Stomach (tissue), 9 donors: ENCODE results near the gene EIF4G3. TPM values are rescaled to one million over a fixed set of nuclear protein-coding genes. Genes with fewer than 3 reads are reported as not detected.
A peak's percentile ranks its signal among the peaks of the same experiment; 100 is the strongest.
"Not testable (repeated sequence)": the region's sequence is repeated elsewhere in the genome, so short reads cannot be mapped to it uniquely, and the experiment has no call there.

Experiments used
- DNase-seq, 2 donors: peaks; one replicate each; pipeline versions ENCODE4 v3.0.0 to v3.0.0-alpha.2; 2013 to 2019
- H3K27ac ChIP-seq, 5 donors: fragments of 200-600 bp in 4 of 5; sonication (generic) in 4 of 5; one replicate each; pipeline ENCODE4 v1.5.1; 2013 to 2019; ENCODE audit warnings: mild to moderate bottlenecking in 1 of 5, moderate library complexity in 1 of 5
- H3K27me3 ChIP-seq, 3 donors: fragments of 200-600 bp; sonication (generic); one replicate each; pipeline ENCODE4 v1.5.1; 2017 to 2019; ENCODE audit warnings: mixed run types in 1 of 3
- H3K36me3 ChIP-seq, 4 donors: fragments of 200-600 bp; sonication (generic); 1 replicate in 3 of 4; 2 replicates in 1 of 4; pipeline ENCODE4 v1.5.1; 2016 to 2019
- H3K4me1 ChIP-seq, 4 donors: fragments of 200-600 bp; sonication (generic); one replicate each; pipeline ENCODE4 v1.5.1; 2016 to 2019
- H3K4me3 ChIP-seq, 4 donors: fragments of 200-600 bp; sonication (generic) in 3 of 4; one replicate each; pipeline ENCODE4 v1.5.1; 2016 to 2019; ENCODE audit warnings: mild to moderate bottlenecking in 1 of 4
- H3K9me3 ChIP-seq, 4 donors: fragments of 200-600 bp; sonication (generic); one replicate each; pipeline ENCODE4 v1.5.1; 2016 to 2019
- CTCF ChIP-seq, 7 experiments: fragments of 450-650 bp in 4 of 7; fragments of 200-600 bp in 3 of 7; sonication (generic) in 3 of 7; IDR thresholded peaks; one replicate each; pipeline ENCODE4 v1.5.1; 2016 to 2019; ENCODE audit warnings: antibody characterized with exemption in 7 of 7, control low read depth in 2 of 7, mild to moderate bottlenecking in 1 of 7
- EP300 ChIP-seq: sonication (generic); formaldehyde crosslinking; IDR thresholded peaks from one replicate; pipeline ENCODE4 v1.6.1; 2017; ENCODE audit warnings: antibody characterized with exemption
- POLR2A ChIP-seq, 4 donors: fragments of 450-650 bp; IDR thresholded peaks; one replicate each; pipeline ENCODE4 v1.6.1; 2016; ENCODE audit warnings: antibody characterized with exemption in 4 of 4, control low read depth in 2 of 4, mild to moderate bottlenecking in 1 of 4, moderate library complexity in 1 of 4
- POLR2AphosphoS5 ChIP-seq, 3 donors: sonication (generic); formaldehyde crosslinking; IDR thresholded peaks; one replicate each; pipeline ENCODE4 v1.6.1; 2016; ENCODE audit warnings: antibody characterized with exemption in 3 of 3
- WGBS, 5 donors: extraction: QIAGEN DNeasy Blood & Tissue Kit in 3 of 5; methylation state at CpG; one replicate each; pipeline versions ENCODE4 v1.1.5 to v1.1.7; 2013 to 2018; 5-methylcytosine and 5-hydroxymethylcytosine counted together
- intact Hi-C: fragments of 100-400 bp; cut with DNase I; formaldehyde crosslinking; loops from one replicate; pipeline ENCODE4 v1.15.1; 2023; ENCODE audit warnings: low total_unique reads
- polyA plus RNA-seq, 3 donors: library from polyadenylated mRNA; stranded (reverse); fragments of 200-250 nt; gene quantifications; one replicate each; pipeline ENCODE4 v1.2.3, GENCODE V29; 2013
- total RNA-seq, 5 donors: library from RNA; depleted of rRNA; stranded (reverse); fragments of >200 nt; gene quantifications; one replicate each; pipeline versions ENCODE4 v1.1.0 to v1.2.3, GENCODE V29; 2014 to 2016
- donor health status: healthy with polysubstance abuse.
- donor health status: Bipolar disorder and iron deficiency.
- donor health status: healthy.

EIF4G3 gene
- total and polyA plus RNA-seq, 8 donors: 6.3 to 63.3 (median 44.7) TPM

- no peaks in the 10 kb centered on the region for H3K9me3 ChIP-seq
- H3K36me3 ChIP-seq: peaks cover 0 to 11% (median 6%) of the 10 kb centered on the region in 4 donors
- peak in 1 of 3 donors; percentile 17 for TF ChIP-seq POLR2AphosphoS5 (IDR thresholded peaks at IDR 0.05)
- no peak for TF ChIP-seq EP300
- TF ChIP-seq CTCF (IDR thresholded peaks at IDR 0.05): no peak
- TF ChIP-seq POLR2A (IDR thresholded peaks at IDR 0.05): no peak
- peak overlapping the region in 4 of 5 donors; percentile 92 to 96 (median 94) for H3K27ac ChIP-seq
- WGBS, 5 donors: 7 to 21% (median 16%) methylated on average over 12 of the region's 12 CpGs
- peak in 1 of 2 donors; percentile 46 for DNase-seq
- no peaks in the 10 kb centered on the region for H3K27me3 ChIP-seq
- peaks cover 11 to 59% (median 27%) of the 10 kb centered on the region in 4 donors for H3K4me1 ChIP-seq
- intact Hi-C loops: no loop called here
- H3K4me3 ChIP-seq: peak overlapping the region; percentile 78 to 93 (median 83)
Measured at GRCh38 chr1:21174654-21175323, 1.9 kb downstream of the EIF4G3 start.

GRCh38 chr1:21174230-21174629 is 2.5 kb downstream of the EIF4G3 start:
- Histone ChIP-seq H3K27me3 (no peaks in the 10 kb centered on the region), H3K36me3 (peaks cover 0 to 17% (median 8%) of the 10 kb centered on the region in 4 donors), H3K9me3 (no peaks in the 10 kb centered on the region), H3K27ac (peak overlapping the region in 4 of 5 donors; percentile 92 to 96 (median 94)), H3K4me3 (peak overlapping the region; percentile 78 to 93 (median 83)), H3K4me1 (peaks cover 11 to 59% (median 27%) of the 10 kb centered on the region in 4 donors)
- intact Hi-C loops: no loop called here
- no peak for DNase-seq
- no peak for TF ChIP-seq EP300
- no peak for TF ChIP-seq POLR2AphosphoS5 (IDR thresholded peaks at IDR 0.05)
- no peak for TF ChIP-seq POLR2A (IDR thresholded peaks at IDR 0.05)
- no peak for TF ChIP-seq CTCF (IDR thresholded peaks at IDR 0.05)
- WGBS, 5 donors: 29 to 46% (median 35%) methylated on average over 2 of the region's 2 CpGs

- peaks cover 11 to 59% (median 27%) of the 10 kb centered on the region in 4 donors for H3K4me1 ChIP-seq
- intact Hi-C loops: not testable (repeated sequence)
- 87 to 91% (median 88%) methylated on average over 12 of the region's 12 CpGs for WGBS, 5 donors
Measured at GRCh38 chr1:21173096-21173495, 3.6 kb downstream of the EIF4G3 start.

GRCh38 chr1:21170837-21171236 is 5.9 kb downstream of the EIF4G3 start:
- intact Hi-C loops, H3K9me3 ChIP-seq, H3K27me3 ChIP-seq, H3K4me3 ChIP-seq: not testable (repeated sequence)
- DNase-seq: peak in 1 of 2 donors; percentile 65
- WGBS, 5 donors: 35 to 61% (median 46%) methylated on average over 4 of the region's 4 CpGs
- Histone ChIP-seq H3K27ac (peak overlapping the region in 1 of 5 donors; percentile 55), H3K36me3 (peaks cover 0 to 48% (median 38%) of the 10 kb centered on the region in 4 donors), H3K4me1 (peaks cover 3 to 51% (median 25%) of the 10 kb centered on the region in 4 donors)

More at GRCh38 chr1:21173096-21173495, 3.6 kb downstream of the EIF4G3 start:
- H3K27me3 ChIP-seq, DNase-seq, H3K4me3 ChIP-seq, H3K9me3 ChIP-seq: not testable (repeated sequence)
- peak overlapping the region in 2 of 5 donors; percentile 92 to 96 for H3K27ac ChIP-seq
- peaks cover 0 to 28% (median 20%) of the 10 kb centered on the region in 4 donors for H3K36me3 ChIP-seq

GRCh38 chr1:21168444-21168843 is 8.3 kb downstream of the EIF4G3 start:
- intact Hi-C loops: no loop called here
- TF ChIP-seq CTCF (IDR thresholded peaks at IDR 0.05) (no peak), EP300 (no peak), POLR2A (IDR thresholded peaks at IDR 0.05) (no peak), POLR2AphosphoS5 (IDR thresholded peaks at IDR 0.05) (no peak)

More at GRCh38 chr1:21168444-21168843, 8.3 kb downstream of the EIF4G3 start:
- no peaks in the 10 kb centered on the region for H3K27me3 ChIP-seq
- no peak overlapping the region for H3K4me3 ChIP-seq
- peaks cover 0 to 47% (median 18%) of the 10 kb centered on the region in 4 donors for H3K4me1 ChIP-seq
- peaks cover 0 to 48% (median 40%) of the 10 kb centered on the region in 4 donors for H3K36me3 ChIP-seq
- DNase-seq: no peak
- WGBS, 5 donors: 97 to 100% (median 100%) methylated on average over 2 of the region's 2 CpGs
- no peak overlapping the region for H3K27ac ChIP-seq
- H3K9me3 ChIP-seq: no peaks in the 10 kb centered on the region
